ENCODE results near the gene SERPINA3. TPM values are rescaled to one million over a fixed set of nuclear protein-coding genes. Genes with fewer than 3 reads are reported as not detected.

SERPINA3 gene
- not detected in 2 replicates for total RNA-seq

DNA sequence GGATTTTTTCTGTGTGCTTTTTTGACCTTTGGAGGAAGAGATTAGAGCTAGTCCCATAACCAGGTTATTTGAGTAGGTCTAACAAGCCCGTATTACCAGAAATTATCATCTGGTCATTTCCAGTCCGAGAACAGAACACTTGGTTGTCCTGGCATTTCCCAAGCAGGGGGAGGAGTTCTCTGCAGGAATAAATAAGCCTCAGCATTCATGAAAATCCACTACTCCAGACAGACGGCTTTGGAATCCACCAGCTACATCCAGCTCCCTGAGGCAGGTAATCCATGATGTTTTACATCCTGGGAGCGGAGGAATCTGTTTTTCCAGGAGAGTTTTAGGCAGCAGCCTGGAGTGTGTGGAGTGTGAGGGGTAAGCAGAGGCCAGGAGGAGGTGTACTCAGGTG is at the start of gene SERPINA3:
SERPINA3 (plus strand) TSS at position 218 of the 400 bp plus-strand sequence. CDS start 2,051 bp downstream, outside the sequence.
- Mint-ChIP-seq H3K27ac (no peak within 1 kb of the TSS), H3K36me3 (ENCODE audit: low read depth) (no peaks in the 10 kb centered on the region), H3K4me1 (no peaks in the 10 kb centered on the region), H3K27me3 (no peaks in the 10 kb centered on the region), H3K4me3 (no peak within 1 kb of the TSS), H3K9me3 (peaks cover 5% of the 10 kb centered on the region)
- intact Hi-C loops (cut with micrococcal nuclease), result no loop called here
- DNase-seq, result no peak

DNA sequence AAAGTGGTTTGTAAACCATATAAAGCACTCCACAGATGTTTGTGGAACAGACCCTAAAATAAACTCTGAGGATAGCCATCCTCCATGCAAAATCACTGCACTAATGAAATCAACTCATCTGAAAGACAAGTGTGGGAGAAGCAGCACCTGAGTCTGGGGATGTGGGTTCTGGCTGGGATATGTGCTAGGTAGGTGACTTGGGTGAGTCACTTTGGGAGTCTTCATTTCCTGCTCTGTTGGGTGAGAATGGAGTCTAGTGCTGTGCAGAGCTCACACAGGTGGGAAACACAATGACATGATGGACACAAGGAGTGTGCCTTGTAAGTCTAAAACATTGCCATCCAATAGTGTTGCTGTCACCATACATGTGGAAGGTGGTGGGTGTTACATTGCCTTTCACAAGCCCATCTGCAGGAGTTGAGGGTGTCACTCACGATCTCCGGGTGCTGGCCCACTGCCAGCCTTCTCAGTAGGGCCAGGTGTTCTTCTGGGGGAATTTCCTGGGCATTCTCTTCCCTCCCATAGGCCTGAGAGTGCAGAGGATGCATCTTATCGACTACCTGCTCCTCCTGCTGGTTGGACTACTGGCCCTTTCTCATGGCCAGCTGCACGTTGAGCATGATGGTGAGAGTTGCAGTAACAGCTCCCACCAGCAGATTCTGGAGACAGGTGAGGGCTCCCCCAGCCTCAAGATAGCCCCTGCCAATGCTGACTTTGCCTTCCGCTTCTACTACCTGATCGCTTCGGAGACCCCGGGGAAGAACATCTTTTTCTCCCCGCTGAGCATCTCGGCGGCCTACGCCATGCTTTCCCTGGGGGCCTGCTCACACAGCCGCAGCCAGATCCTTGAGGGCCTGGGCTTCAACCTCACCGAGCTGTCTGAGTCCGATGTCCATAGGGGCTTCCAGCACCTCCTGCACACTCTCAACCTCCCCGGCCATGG is 49.0 kb upstream of the SERPINA3 start:
- no peaks in the 10 kb centered on the region for H3K9me3 Mint-ChIP-seq
- no peak overlapping the region for H3K4me3 Mint-ChIP-seq
- no peaks in the 10 kb centered on the region for H3K36me3 Mint-ChIP-seq (ENCODE audit: low read depth)
- no peak for DNase-seq
- no peak overlapping the region for H3K27ac Mint-ChIP-seq
- intact Hi-C loops (cut with micrococcal nuclease), result no loop called here
- H3K4me1 Mint-ChIP-seq, result no peaks in the 10 kb centered on the region
- H3K27me3 Mint-ChIP-seq, result peaks cover 2% of the 10 kb centered on the region

DNA sequence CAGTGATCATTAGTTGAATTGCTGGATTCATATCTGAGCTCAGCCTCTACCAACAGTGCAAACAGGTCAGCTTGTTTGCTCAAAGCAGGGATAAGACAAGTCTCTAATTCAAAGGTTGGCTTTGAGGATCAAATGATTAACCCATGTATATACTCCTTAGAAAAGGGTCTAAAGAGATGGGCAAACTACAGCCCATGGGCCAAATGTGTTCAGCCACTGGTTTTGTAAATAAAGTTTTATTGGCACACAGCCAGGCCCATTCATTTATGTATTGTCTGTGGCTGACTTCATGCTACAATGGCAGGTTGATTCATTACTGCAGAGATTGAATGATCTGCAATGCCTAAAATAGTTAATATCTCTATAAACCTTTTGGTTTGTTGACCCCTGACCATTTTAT is 47.8 kb upstream of the SERPINA3 start:
- Mint-ChIP-seq H3K4me1 (no peaks in the 10 kb centered on the region), H3K9me3 (no peaks in the 10 kb centered on the region), H3K27me3 (peaks cover 2% of the 10 kb centered on the region), H3K36me3 (ENCODE audit: low read depth) (no peaks in the 10 kb centered on the region), H3K27ac (no peak overlapping the region), H3K4me3 (no peak overlapping the region)
- intact Hi-C loops (cut with micrococcal nuclease), result no loop called here
- no peak for DNase-seq

GRCh38 chr14:94568186-94568585 is 44.0 kb upstream of the SERPINA3 start:
- Mint-ChIP-seq H3K4me3 (no peak overlapping the region), H3K4me1 (no peaks in the 10 kb centered on the region), H3K27ac (no peak overlapping the region), H3K27me3 (peaks cover 2% of the 10 kb centered on the region), H3K9me3 (no peaks in the 10 kb centered on the region), H3K36me3 (ENCODE audit: low read depth) (no peaks in the 10 kb centered on the region)
- no peak for DNase-seq
- intact Hi-C loops (cut with micrococcal nuclease), result no loop called here

DNA sequence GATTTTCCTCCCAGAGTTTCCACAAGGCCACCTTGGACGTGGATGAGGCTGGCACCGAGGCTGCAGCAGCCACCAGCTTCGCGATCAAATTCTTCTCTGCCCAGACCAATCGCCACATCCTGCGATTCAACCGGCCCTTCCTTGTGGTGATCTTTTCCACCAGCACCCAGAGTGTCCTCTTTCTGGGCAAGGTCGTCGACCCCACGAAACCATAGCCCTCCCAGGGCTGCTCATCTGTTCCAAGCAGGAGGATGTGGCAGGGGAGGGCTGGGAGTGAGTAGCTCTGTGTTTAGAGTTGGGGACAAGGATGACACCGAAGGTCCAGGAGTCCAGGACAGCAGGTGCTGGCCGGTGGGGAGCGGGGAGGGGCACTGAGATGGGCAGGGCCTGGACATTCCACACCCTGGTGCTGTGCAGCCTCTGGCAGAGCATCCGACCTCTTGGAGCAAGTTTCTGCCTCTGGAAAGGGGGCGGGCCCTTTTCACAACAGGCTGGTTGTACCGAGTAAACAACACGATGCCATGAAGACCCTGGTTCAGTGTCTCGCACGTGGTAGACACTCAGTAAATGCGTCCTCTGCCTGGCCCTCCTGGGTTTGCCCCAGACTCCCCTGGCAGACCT is 42.7 kb upstream of the SERPINA3 start:
- DNase-seq, result no peak
- H3K27ac Mint-ChIP-seq, result no peak overlapping the region
- no peaks in the 10 kb centered on the region for H3K9me3 Mint-ChIP-seq
- intact Hi-C loops (cut with micrococcal nuclease), result no loop called here
- peaks cover 2% of the 10 kb centered on the region for H3K27me3 Mint-ChIP-seq
- H3K4me3 Mint-ChIP-seq, result no peak overlapping the region
- no peaks in the 10 kb centered on the region for H3K36me3 Mint-ChIP-seq (ENCODE audit: low read depth)
- no peaks in the 10 kb centered on the region for H3K4me1 Mint-ChIP-seq

- H3K9me3 Mint-ChIP-seq, result no peaks in the 10 kb centered on the region
- H3K27me3 Mint-ChIP-seq, result peaks cover 2% of the 10 kb centered on the region
- no peaks in the 10 kb centered on the region for H3K4me1 Mint-ChIP-seq
Observed at GRCh38 chr14:94570002-94570400, 42.2 kb upstream of the SERPINA3 start.

GRCh38 chr14:94570440-94570839 is 41.8 kb upstream of the SERPINA3 start:
- no peak overlapping the region for H3K27ac Mint-ChIP-seq
- no peaks in the 10 kb centered on the region for H3K9me3 Mint-ChIP-seq
- H3K4me3 Mint-ChIP-seq, result no peak overlapping the region
- H3K36me3 Mint-ChIP-seq (ENCODE audit: low read depth), result no peaks in the 10 kb centered on the region
- peaks cover 2% of the 10 kb centered on the region for H3K27me3 Mint-ChIP-seq
- H3K4me1 Mint-ChIP-seq, result no peaks in the 10 kb centered on the region
- DNase-seq, result no peak
- intact Hi-C loops (cut with micrococcal nuclease), result no loop called here

More at GRCh38 chr14:94570002-94570400, 42.2 kb upstream of the SERPINA3 start:
- H3K4me3 Mint-ChIP-seq, result no peak overlapping the region
- H3K27ac Mint-ChIP-seq, result no peak overlapping the region
- H3K36me3 Mint-ChIP-seq (ENCODE audit: low read depth), result no peaks in the 10 kb centered on the region
- intact Hi-C loops (cut with micrococcal nuclease), result no loop called here
- DNase-seq, result no peak

DNA sequence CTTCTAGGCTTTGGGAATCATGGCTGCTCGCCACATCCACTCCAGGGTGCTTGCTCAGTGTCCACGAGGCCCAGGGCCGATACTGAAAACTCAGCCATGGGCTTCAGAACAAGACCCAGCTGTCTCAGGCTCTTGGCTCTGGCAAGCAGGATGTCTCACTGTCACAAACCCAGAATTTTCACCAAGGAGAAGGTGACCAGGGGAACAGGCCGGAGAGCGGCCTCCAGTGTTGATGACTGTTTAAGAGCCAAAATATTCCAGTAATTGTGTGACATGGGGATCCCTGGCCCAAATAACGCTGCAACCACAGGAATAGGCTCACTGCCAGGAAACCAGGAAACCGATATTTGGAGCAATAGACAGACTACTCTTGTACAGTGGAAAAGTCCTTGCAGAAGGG is 40.8 kb upstream of the SERPINA3 start:
- Mint-ChIP-seq H3K36me3 (ENCODE audit: low read depth) (no peaks in the 10 kb centered on the region), H3K27ac (no peak overlapping the region), H3K4me3 (no peak overlapping the region), H3K4me1 (no peaks in the 10 kb centered on the region), H3K27me3 (peaks cover 1% of the 10 kb centered on the region), H3K9me3 (no peaks in the 10 kb centered on the region)
- DNase-seq, result no peak
- intact Hi-C loops (cut with micrococcal nuclease), result no loop called here

GRCh38 chr14:94571950-94572349 is 40.2 kb upstream of the SERPINA3 start:
- no peaks in the 10 kb centered on the region for H3K27me3 Mint-ChIP-seq
- H3K4me3 Mint-ChIP-seq, result no peak overlapping the region
- no peaks in the 10 kb centered on the region for H3K4me1 Mint-ChIP-seq
- H3K36me3 Mint-ChIP-seq (ENCODE audit: low read depth), result no peaks in the 10 kb centered on the region
- no peak overlapping the region for H3K27ac Mint-ChIP-seq
- intact Hi-C loops (cut with micrococcal nuclease), result no loop called here
- H3K9me3 Mint-ChIP-seq, result no peaks in the 10 kb centered on the region
- no peak for DNase-seq

DNA sequence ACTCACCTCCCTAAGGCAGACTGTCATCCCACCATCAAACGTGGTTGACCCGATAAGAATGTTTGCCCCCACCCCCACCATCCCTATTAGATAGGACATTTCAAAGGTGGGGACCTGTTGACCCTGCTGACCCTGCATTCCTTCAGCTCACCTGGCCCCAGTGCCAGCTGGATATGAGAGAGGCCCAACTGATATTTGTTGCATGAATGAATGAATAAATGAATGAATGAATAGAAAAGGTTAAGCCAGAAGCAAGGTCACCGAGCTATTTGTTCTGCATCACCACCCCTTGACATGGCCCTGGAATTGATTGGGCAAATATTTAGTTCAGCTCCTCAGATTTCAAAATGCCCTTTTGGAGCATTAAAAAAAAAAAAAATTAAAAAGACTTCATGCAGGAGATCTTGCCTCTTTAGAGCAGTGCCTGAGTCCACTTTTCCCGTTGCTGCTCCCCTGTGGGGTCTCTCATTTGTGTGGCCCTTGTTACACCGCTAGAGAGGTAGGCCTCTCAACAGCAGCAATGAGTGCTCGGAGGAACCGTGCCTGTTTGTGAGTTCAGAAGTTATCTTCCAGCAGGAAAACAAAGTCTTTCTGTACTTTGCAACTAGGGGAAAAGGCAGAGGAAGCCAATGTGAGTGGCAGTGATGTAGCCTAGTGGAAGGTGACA is 39.4 kb upstream of the SERPINA3 start:
- Mint-ChIP-seq H3K9me3 (no peaks in the 10 kb centered on the region), H3K4me1 (no peaks in the 10 kb centered on the region), H3K27me3 (no peaks in the 10 kb centered on the region), H3K36me3 (ENCODE audit: low read depth) (no peaks in the 10 kb centered on the region), H3K4me3 (no peak overlapping the region), H3K27ac (no peak overlapping the region)
- intact Hi-C loops (cut with micrococcal nuclease), result no loop called here
- no peak for DNase-seq

DNA sequence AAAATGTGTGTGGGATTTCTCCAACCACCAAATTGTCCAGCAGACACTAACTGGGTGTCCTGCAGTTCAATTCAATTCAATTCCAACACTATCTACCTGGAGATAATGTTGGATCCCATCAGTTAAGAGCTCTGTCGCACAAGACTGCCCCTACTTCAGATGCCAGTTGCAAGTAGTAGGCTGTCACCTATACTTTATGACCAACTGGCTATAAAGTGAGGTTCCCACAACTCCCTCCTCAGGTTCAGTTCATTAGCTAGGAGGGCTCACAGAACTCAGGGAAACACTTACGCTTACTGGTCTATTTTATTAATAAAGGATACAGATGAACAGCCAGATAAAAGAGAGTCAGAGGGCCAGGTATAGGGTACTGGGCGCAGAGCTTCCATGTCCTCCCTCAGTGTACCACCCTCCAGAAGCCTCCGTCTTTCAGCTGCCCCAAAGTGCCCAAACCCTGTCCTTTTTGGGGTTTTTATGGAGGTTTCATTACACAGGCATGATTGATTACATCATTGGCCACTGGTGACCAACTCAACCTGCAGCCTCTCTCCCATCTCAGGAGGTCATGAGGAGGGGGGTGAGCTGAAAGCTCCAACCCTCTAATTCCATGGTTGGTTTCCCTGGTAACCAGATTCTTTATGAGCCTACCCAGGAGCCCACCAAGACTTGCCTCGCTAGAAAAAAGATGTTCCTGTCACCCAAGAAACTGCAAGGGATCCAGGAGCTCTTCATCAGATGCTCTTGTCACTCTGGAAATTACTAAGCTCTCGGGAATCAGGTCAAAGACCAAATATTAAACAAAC is 38.5 kb upstream of the SERPINA3 start:
- Mint-ChIP-seq H3K27me3 (no peaks in the 10 kb centered on the region), H3K4me1 (no peaks in the 10 kb centered on the region), H3K9me3 (no peaks in the 10 kb centered on the region), H3K4me3 (no peak overlapping the region), H3K36me3 (ENCODE audit: low read depth) (no peaks in the 10 kb centered on the region), H3K27ac (no peak overlapping the region)
- DNase-seq, result no peak
- intact Hi-C loops (cut with micrococcal nuclease), result no loop called here

GRCh38 chr14:94574336-94574735 is 37.9 kb upstream of the SERPINA3 start:
- H3K4me3 Mint-ChIP-seq, result no peak overlapping the region

GRCh38 chr14:94575730-94576585 is 36.2 kb upstream of the SERPINA3 start:
- no peaks in the 10 kb centered on the region for H3K27me3 Mint-ChIP-seq
- H3K4me1 Mint-ChIP-seq, result no peaks in the 10 kb centered on the region
- H3K36me3 Mint-ChIP-seq (ENCODE audit: low read depth), result no peaks in the 10 kb centered on the region
- intact Hi-C loops (cut with micrococcal nuclease), result no loop called here
- H3K27ac Mint-ChIP-seq, result no peak overlapping the region
- no peaks in the 10 kb centered on the region for H3K9me3 Mint-ChIP-seq
- DNase-seq, result no peak
- no peak overlapping the region for H3K4me3 Mint-ChIP-seq

More at GRCh38 chr14:94574336-94574735, 37.9 kb upstream of the SERPINA3 start:
- Mint-ChIP-seq H3K27me3 (no peaks in the 10 kb centered on the region), H3K27ac (no peak overlapping the region), H3K4me1 (no peaks in the 10 kb centered on the region), H3K9me3 (no peaks in the 10 kb centered on the region), H3K36me3 (ENCODE audit: low read depth) (no peaks in the 10 kb centered on the region)
- intact Hi-C loops (cut with micrococcal nuclease), result no loop called here
- DNase-seq, result no peak
